ENCODE results near the gene PEX14.

The PEX14 gene

DNA sequence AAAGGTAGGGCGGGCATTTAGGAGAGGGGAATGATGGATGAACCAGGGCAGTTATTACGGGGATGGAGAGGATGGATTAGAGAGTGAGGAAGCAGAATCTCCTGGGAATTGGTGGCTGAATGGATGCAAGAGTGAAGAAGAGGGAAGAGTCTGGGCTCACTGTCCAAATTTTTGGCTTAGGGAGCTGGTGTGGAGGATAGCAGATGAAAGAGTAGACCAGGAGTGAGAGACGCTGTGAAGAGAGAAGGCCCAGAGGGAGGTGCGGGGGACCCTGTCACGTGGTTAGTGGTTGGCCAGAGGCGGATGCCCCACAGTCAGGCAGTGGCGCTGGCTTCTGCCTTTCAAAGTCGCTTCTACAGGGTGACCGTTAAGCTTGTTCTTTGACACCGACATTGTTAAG is 78.4 kb downstream of the PEX14 start:
- H3K27me3 Mint-ChIP-seq: no peaks in the 10 kb centered on the region
- H3K27ac Mint-ChIP-seq: no peak overlapping the region
- DNase-seq (no peak), ATAC-seq (no peak)
- H3K4me1 Mint-ChIP-seq: peaks cover 23% of the 10 kb centered on the region
- no peak overlapping the region for H3K4me3 Mint-ChIP-seq
- peaks cover 3% of the 10 kb centered on the region for H3K36me3 Mint-ChIP-seq (ENCODE audit: low read depth)
- no peaks in the 10 kb centered on the region for H3K9me3 Mint-ChIP-seq

- DNase-seq: no peak
- Mint-ChIP-seq H3K4me1 (peaks cover 11% of the 10 kb centered on the region), H3K36me3 (ENCODE audit: low read depth) (peaks cover 3% of the 10 kb centered on the region), H3K4me3 (no peak overlapping the region), H3K27ac (no peak overlapping the region), H3K9me3 (no peaks in the 10 kb centered on the region), H3K27me3 (no peaks in the 10 kb centered on the region)
- no peak for ATAC-seq
These were observed 81.1 kb downstream of the PEX14 start for GRCh38 chr1:10555635-10556429.

- Mint-ChIP-seq H3K4me1 (peaks cover 15% of the 10 kb centered on the region), H3K27me3 (no peaks in the 10 kb centered on the region), H3K27ac (no peak overlapping the region), H3K4me3 (no peak overlapping the region), H3K36me3 (ENCODE audit: low read depth) (peaks cover 3% of the 10 kb centered on the region), H3K9me3 (no peaks in the 10 kb centered on the region)
- no peak for ATAC-seq
- no peak for DNase-seq
These were observed 81.8 kb downstream of the PEX14 start for GRCh38 chr1:10556430-10557005.

- DNase-seq (no peak), ATAC-seq (no peak)
- Mint-ChIP-seq H3K27ac (no peak overlapping the region), H3K9me3 (no peaks in the 10 kb centered on the region), H3K4me3 (no peak overlapping the region), H3K36me3 (ENCODE audit: low read depth) (peaks cover 7% of the 10 kb centered on the region), H3K4me1 (peaks cover 14% of the 10 kb centered on the region), H3K27me3 (no peaks in the 10 kb centered on the region)
These were observed 83.0 kb downstream of the PEX14 start for GRCh38 chr1:10557714-10558113.

DNA sequence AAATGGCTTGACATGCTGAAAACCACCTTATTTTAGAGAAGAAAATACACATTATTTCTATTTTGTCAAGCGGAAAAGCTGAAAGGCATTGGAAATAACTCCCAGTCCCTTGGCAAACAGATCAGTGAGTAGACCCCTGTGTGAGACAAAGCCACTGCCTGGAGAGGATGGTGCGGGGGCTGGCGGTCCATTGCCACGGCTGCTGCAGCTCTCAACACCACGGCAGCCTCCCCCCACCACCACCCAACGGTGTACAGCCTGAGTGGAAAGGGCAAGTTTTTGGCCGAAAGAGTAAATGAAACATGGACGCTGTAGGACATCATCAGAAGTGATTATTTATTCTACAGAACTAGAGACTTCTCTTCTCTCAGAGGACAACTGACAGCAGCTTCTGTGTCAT is 84.6 kb downstream of the PEX14 start:
- Mint-ChIP-seq H3K4me3 (no peak overlapping the region), H3K27ac (no peak overlapping the region)

DNA sequence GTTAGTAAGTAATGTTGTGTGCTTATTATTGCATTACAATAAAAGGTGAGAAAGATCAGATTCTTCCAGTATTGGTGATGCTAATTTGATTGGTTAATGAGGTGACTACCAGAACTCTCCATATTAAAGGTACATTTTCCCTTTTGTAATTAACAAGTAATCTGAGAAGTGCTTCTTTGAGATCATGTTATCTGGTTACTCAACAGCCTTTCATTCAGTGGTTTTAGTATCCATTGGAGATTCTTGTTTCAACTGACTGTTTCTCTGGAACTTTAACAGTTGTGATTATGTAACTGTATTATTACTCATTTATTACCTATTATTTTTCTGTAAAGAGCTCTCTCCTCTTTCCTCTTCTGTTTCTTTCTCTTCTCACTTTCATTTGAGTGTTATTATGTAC is 86.7 kb downstream of the PEX14 start:
- DNase-seq: no peak
- Mint-ChIP-seq H3K36me3 (ENCODE audit: low read depth) (peaks cover 13% of the 10 kb centered on the region), H3K9me3 (no peaks in the 10 kb centered on the region), H3K27ac (no peak overlapping the region), H3K4me1 (peaks cover 5% of the 10 kb centered on the region), H3K4me3 (no peak overlapping the region), H3K27me3 (no peaks in the 10 kb centered on the region)
- ATAC-seq: no peak

More for the DNA sequence above, 84.6 kb downstream of the PEX14 start:
- H3K27me3 Mint-ChIP-seq: no peaks in the 10 kb centered on the region
- H3K9me3 Mint-ChIP-seq: no peaks in the 10 kb centered on the region
- DNase-seq (no peak), ATAC-seq (no peak)
- peaks cover 8% of the 10 kb centered on the region for H3K4me1 Mint-ChIP-seq
- H3K36me3 Mint-ChIP-seq (ENCODE audit: low read depth): peaks cover 13% of the 10 kb centered on the region

DNA sequence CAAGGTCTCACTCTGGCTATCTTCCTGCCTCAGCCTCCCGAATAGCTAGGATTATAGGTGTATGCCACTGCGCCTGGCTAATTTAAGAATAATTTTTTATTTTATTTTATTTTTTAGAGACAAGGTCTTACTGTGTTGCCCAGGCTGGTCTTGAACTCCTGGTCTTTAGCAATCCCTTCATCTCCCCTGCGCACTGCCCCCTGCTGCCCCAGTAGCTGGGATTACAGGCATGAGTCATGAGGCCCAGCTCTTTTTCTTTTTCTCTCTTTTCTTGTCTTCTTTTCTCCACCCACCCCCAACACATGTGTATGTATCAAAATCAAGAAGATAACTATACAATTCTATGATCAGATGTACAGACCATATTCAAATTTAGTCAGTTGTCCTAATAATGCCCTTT is 87.2 kb downstream of the PEX14 start:
- Mint-ChIP-seq H3K9me3 (no peaks in the 10 kb centered on the region), H3K27me3 (no peaks in the 10 kb centered on the region), H3K4me3 (no peak overlapping the region), H3K4me1 (peaks cover 5% of the 10 kb centered on the region), H3K36me3 (ENCODE audit: low read depth) (peaks cover 13% of the 10 kb centered on the region), H3K27ac (no peak overlapping the region)
- peak; percentile 11 for DNase-seq
- ATAC-seq: peak; percentile 57

GRCh38 chr1:10564063-10564462 is 89.3 kb downstream of the PEX14 start:
- H3K36me3 Mint-ChIP-seq (ENCODE audit: low read depth): peaks cover 15% of the 10 kb centered on the region
- H3K4me1 Mint-ChIP-seq: peaks cover 5% of the 10 kb centered on the region
- H3K27ac Mint-ChIP-seq: no peak overlapping the region
- no peaks in the 10 kb centered on the region for H3K9me3 Mint-ChIP-seq
- ATAC-seq (no peak), DNase-seq (no peak)
- no peaks in the 10 kb centered on the region for H3K27me3 Mint-ChIP-seq
- no peak overlapping the region for H3K4me3 Mint-ChIP-seq

DNA sequence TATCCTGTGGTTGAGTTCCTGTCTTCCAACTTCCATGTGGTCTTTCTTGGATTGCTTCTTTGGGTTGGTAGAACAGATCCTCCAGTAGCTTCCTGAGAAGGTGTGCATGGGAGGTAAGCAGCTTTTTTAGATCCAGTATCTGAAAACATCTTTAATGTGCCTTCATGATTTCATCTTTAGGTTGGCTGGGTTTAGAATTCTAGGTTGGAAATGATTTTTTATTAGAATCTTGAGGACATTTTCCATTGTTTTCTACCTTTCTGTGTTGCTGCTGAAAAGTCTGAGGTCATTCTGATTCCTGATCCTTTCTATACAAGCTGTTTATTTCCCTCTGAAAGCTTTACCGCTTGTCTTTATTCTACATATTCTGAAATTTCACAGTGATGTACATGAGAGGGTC is 94.8 kb downstream of the PEX14 start:
- ATAC-seq (no peak), DNase-seq (no peak)
- Mint-ChIP-seq H3K36me3 (ENCODE audit: low read depth) (peaks cover 5% of the 10 kb centered on the region), H3K27ac (no peak overlapping the region), H3K27me3 (no peaks in the 10 kb centered on the region), H3K4me3 (no peak overlapping the region), H3K4me1 (no peaks in the 10 kb centered on the region), H3K9me3 (no peaks in the 10 kb centered on the region)

DNA sequence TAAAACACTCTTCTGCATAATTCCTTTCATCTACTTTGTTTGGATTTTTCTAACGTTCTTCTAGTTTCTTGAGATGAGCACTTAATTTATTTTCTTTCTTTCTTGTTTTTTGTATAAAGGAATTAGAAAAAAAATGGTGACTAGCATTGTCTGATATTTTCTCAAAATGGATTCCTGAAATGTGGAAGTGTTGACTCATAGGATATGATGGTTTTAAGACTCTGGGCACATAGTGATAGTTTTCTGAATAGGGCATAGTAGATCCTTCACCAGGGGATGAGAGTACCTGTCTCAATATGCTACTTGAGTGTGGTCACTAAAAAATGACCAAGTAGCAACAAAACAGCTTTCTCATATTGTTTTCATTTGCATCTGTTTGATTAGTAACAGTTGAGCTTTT is 100.9 kb downstream of the PEX14 start:
- Mint-ChIP-seq H3K4me3 (no peak overlapping the region), H3K27ac (no peak overlapping the region), H3K27me3 (no peaks in the 10 kb centered on the region), H3K9me3 (no peaks in the 10 kb centered on the region), H3K4me1 (peaks cover 2% of the 10 kb centered on the region), H3K36me3 (ENCODE audit: low read depth) (no peaks in the 10 kb centered on the region)
- DNase-seq (no peak), ATAC-seq (no peak)

- H3K36me3 Mint-ChIP-seq (ENCODE audit: low read depth): peaks cover 8% of the 10 kb centered on the region
- DNase-seq (no peak), ATAC-seq (no peak)
- no peaks in the 10 kb centered on the region for H3K9me3 Mint-ChIP-seq
- H3K4me3 Mint-ChIP-seq: no peak overlapping the region
- H3K4me1 Mint-ChIP-seq: peaks cover 5% of the 10 kb centered on the region
- no peak overlapping the region for H3K27ac Mint-ChIP-seq
- H3K27me3 Mint-ChIP-seq: no peaks in the 10 kb centered on the region
These were observed 103.3 kb downstream of the PEX14 start for GRCh38 chr1:10578070-10578469.

DNA sequence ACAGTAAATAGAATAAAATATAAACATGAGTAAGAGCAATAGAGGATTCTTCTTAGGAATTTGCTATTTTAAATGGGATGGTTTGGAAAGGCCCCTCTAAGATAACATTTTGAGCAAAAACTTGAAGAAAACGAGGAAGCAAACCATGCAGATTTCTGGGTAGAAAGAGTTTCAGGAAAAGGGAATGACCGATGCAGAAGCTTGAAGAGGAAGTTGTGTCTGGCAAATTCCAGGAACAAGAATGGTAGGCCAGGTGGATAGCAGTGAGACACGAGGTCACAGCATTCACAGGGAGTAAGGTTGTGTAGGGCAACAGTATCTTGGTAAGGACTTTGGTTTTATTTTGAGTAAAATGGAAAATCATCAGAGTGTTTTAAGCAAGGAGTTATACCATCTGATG is 108.9 kb downstream of the PEX14 start:
- Mint-ChIP-seq H3K27me3 (no peaks in the 10 kb centered on the region), H3K4me3 (no peak overlapping the region), H3K4me1 (peaks cover 2% of the 10 kb centered on the region), H3K36me3 (ENCODE audit: low read depth) (peaks cover 8% of the 10 kb centered on the region), H3K9me3 (no peaks in the 10 kb centered on the region), H3K27ac (no peak overlapping the region)
- no peak for DNase-seq
- ATAC-seq: no peak

DNA sequence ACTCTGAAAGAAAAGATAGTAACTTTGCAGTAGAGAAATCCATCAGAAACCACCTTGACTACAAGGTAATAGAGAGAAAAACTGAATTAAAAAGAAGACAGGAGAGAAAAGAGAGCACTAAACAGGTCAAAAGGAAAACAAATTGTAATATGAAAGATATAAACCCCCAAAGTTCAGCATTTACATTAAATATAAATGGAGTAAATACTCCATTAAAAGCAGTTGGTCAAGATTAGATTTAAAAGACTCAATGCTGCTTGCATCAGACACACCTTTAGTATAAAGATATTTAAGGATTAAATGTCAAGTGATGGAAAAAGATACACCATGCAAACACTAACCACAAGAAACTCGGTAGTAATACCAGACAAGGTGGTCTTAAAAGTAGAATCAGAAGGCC is 110.5 kb downstream of the PEX14 start:
- no peak for ATAC-seq
- Mint-ChIP-seq H3K4me3 (no peak overlapping the region), H3K27me3 (no peaks in the 10 kb centered on the region), H3K9me3 (no peaks in the 10 kb centered on the region), H3K36me3 (ENCODE audit: low read depth) (peaks cover 8% of the 10 kb centered on the region), H3K4me1 (peaks cover 2% of the 10 kb centered on the region), H3K27ac (no peak overlapping the region)
- DNase-seq: no peak

DNA sequence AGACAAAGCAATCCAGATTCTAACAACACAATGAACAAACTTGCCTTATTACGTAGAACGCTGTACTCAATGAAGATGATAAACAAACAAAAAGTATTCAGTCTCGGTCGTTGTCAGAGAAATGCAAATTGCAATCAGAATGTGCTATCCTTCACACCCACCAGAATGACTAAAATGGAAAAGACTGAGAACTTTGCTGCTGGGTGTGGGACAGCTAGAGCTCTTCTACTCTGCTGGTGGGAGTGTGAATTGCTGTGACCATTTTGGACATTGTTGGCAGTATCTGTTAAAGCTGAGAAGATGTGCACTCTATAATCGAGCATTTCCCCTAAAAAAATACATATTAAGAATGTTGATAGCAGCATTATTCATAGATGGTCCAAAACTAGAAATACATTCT is 111.4 kb downstream of the PEX14 start:
- Mint-ChIP-seq H3K27me3 (no peaks in the 10 kb centered on the region), H3K9me3 (no peaks in the 10 kb centered on the region), H3K27ac (no peak overlapping the region), H3K4me3 (no peak overlapping the region), H3K4me1 (peaks cover 2% of the 10 kb centered on the region), H3K36me3 (ENCODE audit: low read depth) (peaks cover 6% of the 10 kb centered on the region)
- ATAC-seq (no peak), DNase-seq (no peak)

GRCh38 chr1:10588640-10589039 is 113.9 kb downstream of the PEX14 start:
- Mint-ChIP-seq H3K36me3 (ENCODE audit: low read depth) (no peaks in the 10 kb centered on the region), H3K27ac (no peak overlapping the region), H3K27me3 (no peaks in the 10 kb centered on the region), H3K9me3 (no peaks in the 10 kb centered on the region), H3K4me1 (no peaks in the 10 kb centered on the region), H3K4me3 (no peak overlapping the region)
- ATAC-seq: no peak
- no peak for DNase-seq

All from activated naive CD8-positive, alpha-beta T cell treated with anti-CD3 and anti-CD28 coated beads, Interleukin-2, amount 50 U/mL, for 24 hours (primary cell).